ENCODE measurements around the gene WIPF3. TPM values are rescaled to one million over a fixed set of nuclear protein-coding genes. Genes with fewer than 3 reads are reported as not detected.
A peak's percentile ranks its signal among the peaks of the same experiment; 100 is the strongest.

WIPF3 gene
- total RNA-seq, 1 experiment from 2014 or later: not detected

- no peak for DNase-seq (ENCODE audit: low spot score)
Observed at GRCh38 chr7:29847916-29848315, 41.6 kb downstream of the WIPF3 start.

- no peak for DNase-seq (ENCODE audit: low spot score)
Observed at GRCh38 chr7:29848941-29849340, 42.6 kb downstream of the WIPF3 start.

- DNase-seq (ENCODE audit: low spot score): no peak
Observed at GRCh38 chr7:29851487-29851886, 45.2 kb downstream of the WIPF3 start.

GRCh38 chr7:29852457-29852856 lies 46.1 kb downstream of the WIPF3 start:
- no peak for DNase-seq (ENCODE audit: low spot score)

- DNase-seq (ENCODE audit: low spot score): no peak
Observed at GRCh38 chr7:29853072-29853471, 46.8 kb downstream of the WIPF3 start.

- DNase-seq (ENCODE audit: low spot score): no peak
Observed at GRCh38 chr7:29853789-29854188, 47.5 kb downstream of the WIPF3 start.

- DNase-seq (ENCODE audit: low spot score): peak; percentile 57
Observed at GRCh38 chr7:29854257-29854938, 48.1 kb downstream of the WIPF3 start.

GRCh38 chr7:29857654-29858053 lies 51.3 kb downstream of the WIPF3 start:
- DNase-seq (ENCODE audit: low spot score): no peak

- DNase-seq (ENCODE audit: low spot score): no peak
Observed at GRCh38 chr7:29858191-29858951, 52.1 kb downstream of the WIPF3 start.

- DNase-seq (ENCODE audit: low spot score): no peak
Observed at GRCh38 chr7:29859104-29859503, 52.8 kb downstream of the WIPF3 start.

GRCh38 chr7:29859524-29860185 lies 53.3 kb downstream of the WIPF3 start:
- no peak for DNase-seq (ENCODE audit: low spot score)

GRCh38 chr7:29860186-29860585 lies 53.9 kb downstream of the WIPF3 start:
- no peak for DNase-seq (ENCODE audit: low spot score)

GRCh38 chr7:29861884-29862283 lies 55.6 kb downstream of the WIPF3 start:
- DNase-seq (ENCODE audit: low spot score): no peak

GRCh38 chr7:29864656-29865055 lies 58.3 kb downstream of the WIPF3 start:
- no peak for DNase-seq (ENCODE audit: low spot score)

- DNase-seq (ENCODE audit: low spot score): peak; percentile 51
Observed at GRCh38 chr7:29865526-29865925, 59.2 kb downstream of the WIPF3 start.

- DNase-seq (ENCODE audit: low spot score): peak; percentile 53
Observed at GRCh38 chr7:29866490-29866930, 60.2 kb downstream of the WIPF3 start.

- no peak for DNase-seq (ENCODE audit: low spot score)
Observed at GRCh38 chr7:29871787-29872398, 65.6 kb downstream of the WIPF3 start.

- DNase-seq (ENCODE audit: low spot score): no peak
Observed at GRCh38 chr7:29873644-29874294, 67.5 kb downstream of the WIPF3 start.

- no peak for DNase-seq (ENCODE audit: low spot score)
Observed at GRCh38 chr7:29875741-29876140, 69.4 kb downstream of the WIPF3 start.

- DNase-seq (ENCODE audit: low spot score): no peak
Observed at GRCh38 chr7:29877196-29877595, 70.9 kb downstream of the WIPF3 start.

- peak; percentile 43 for DNase-seq (ENCODE audit: low spot score)
Observed at GRCh38 chr7:29878081-29878688, 71.9 kb downstream of the WIPF3 start.
